IPS-18c (cell line): ENCODE measurements around the gene JMJD8.

Experiments used
- H3K4me3 ChIP-seq: 2 replicates; pipeline ENCODE4 v1.7.0; 2013; ENCODE audit warnings: low read depth, mild to moderate bottlenecking, low read length, moderate library complexity; ENCODE audit not compliant: insufficient read depth
- H3K9me3 ChIP-seq: one replicate; pipeline ENCODE4 v1.6.1; 2013; ENCODE audit warnings: mild to moderate bottlenecking, low read length, moderate library complexity; ENCODE audit not compliant: control insufficient read depth, insufficient read depth

JMJD8 gene

GRCh38 chr16:661184-661821 is 22.8 kb downstream of the JMJD8 start:
- H3K4me3 ChIP-seq, result no peak overlapping the region
- no peaks in the 10 kb centered on the region for H3K9me3 ChIP-seq

GRCh38 chr16:660459-661183 is 23.5 kb downstream of the JMJD8 start:
- Histone ChIP-seq H3K9me3 (no peaks in the 10 kb centered on the region), H3K4me3 (no peak overlapping the region)

GRCh38 chr16:660132-660458 is 24.0 kb downstream of the JMJD8 start:
- H3K4me3 ChIP-seq, result no peak overlapping the region
- no peaks in the 10 kb centered on the region for H3K9me3 ChIP-seq

GRCh38 chr16:659618-660017 is 24.5 kb downstream of the JMJD8 start:
- H3K4me3 ChIP-seq, result no peak overlapping the region
- H3K9me3 ChIP-seq, result no peaks in the 10 kb centered on the region

- Histone ChIP-seq H3K9me3 (no peaks in the 10 kb centered on the region), H3K4me3 (no peak overlapping the region)
Measured at GRCh38 chr16:658679-659571, 25.2 kb downstream of the JMJD8 start.

- Histone ChIP-seq H3K4me3 (no peak overlapping the region), H3K9me3 (no peaks in the 10 kb centered on the region)
Measured at GRCh38 chr16:657487-657886, 26.6 kb downstream of the JMJD8 start.

GRCh38 chr16:654034-654433 is 30.1 kb downstream of the JMJD8 start:
- Histone ChIP-seq H3K9me3 (no peaks in the 10 kb centered on the region), H3K4me3 (no peak overlapping the region)

- Histone ChIP-seq H3K4me3 (no peak overlapping the region), H3K9me3 (no peaks in the 10 kb centered on the region)
Measured at GRCh38 chr16:652454-653305, 31.5 kb downstream of the JMJD8 start.

- no peaks in the 10 kb centered on the region for H3K9me3 ChIP-seq
- no peak overlapping the region for H3K4me3 ChIP-seq
Measured at GRCh38 chr16:651844-652243, 32.3 kb downstream of the JMJD8 start.

- Histone ChIP-seq H3K4me3 (peak overlapping the region; percentile 73), H3K9me3 (no peaks in the 10 kb centered on the region)
Measured at GRCh38 chr16:649631-650030, 34.5 kb downstream of the JMJD8 start.

- H3K4me3 ChIP-seq, result peak within 1 kb of the TSS; percentile 73
- no peaks in the 10 kb centered on the region for H3K9me3 ChIP-seq
Measured at GRCh38 chr16:648781-649589, 35.1 kb downstream of the JMJD8 start, which contains the start of gene WDR90. WDR90 (plus strand) TSS chr16:649365; CDS start chr16:649417, 52 bp downstream.

- H3K9me3 ChIP-seq, result no peaks in the 10 kb centered on the region
- peak overlapping the region; percentile 73 for H3K4me3 ChIP-seq
Measured at GRCh38 chr16:648071-648780, 35.9 kb downstream of the JMJD8 start.

- Histone ChIP-seq H3K9me3 (no peaks in the 10 kb centered on the region), H3K4me3 (no peak overlapping the region)
Measured at GRCh38 chr16:647173-647902, 36.8 kb downstream of the JMJD8 start.

- no peaks in the 10 kb centered on the region for H3K9me3 ChIP-seq
- no peak overlapping the region for H3K4me3 ChIP-seq
Measured at GRCh38 chr16:646679-647172, 37.4 kb downstream of the JMJD8 start.
